HCT116 (cell line): ENCODE data around the gene ACSS1.

ENCODE experiments used
- CTCF ChIP-seq, 3 experiments: fragments of 200-600 bp in 1 of 3; sonication (generic) in 1 of 3; IDR thresholded peaks in 2 of 3; conservative IDR thresholded peaks in 1 of 3; 2 replicates each; pipeline ENCODE4 v1.5.1; 2012 to 2017; ENCODE audit warnings: low read depth in 2 of 3, low read length in 2 of 3, antibody characterized with exemption in 1 of 3, borderline replicate concordance in 1 of 3, control low read depth in 1 of 3, mild to moderate bottlenecking in 1 of 3, mixed read lengths in 1 of 3, mixed run types in 1 of 3, moderate library complexity in 1 of 3; ENCODE audit not compliant: insufficient read depth in 1 of 3
- ELF1 ChIP-seq: IDR thresholded peaks from 2 replicates; pipeline ENCODE4 v1.6.1; 2012; ENCODE audit warnings: low read depth, borderline replicate concordance
- EZH2phosphoT487 ChIP-seq: fragments of 200-600 bp; IDR thresholded peaks from 2 replicates; pipeline ENCODE4 v1.6.1; 2018; ENCODE audit warnings: antibody characterized with exemption, borderline replicate concordance
- POLR2A ChIP-seq: IDR thresholded peaks from 2 replicates; pipeline ENCODE4 v1.7.0; 2011; ENCODE audit warnings: borderline replicate concordance; ENCODE audit not compliant: insufficient read depth, insufficient read length; ENCODE audit errors: extremely low read depth
- SIN3A ChIP-seq: IDR thresholded peaks from 2 replicates; pipeline ENCODE4 v1.6.1; 2012; ENCODE audit warnings: low read depth
- TCF7L2 ChIP-seq: IDR thresholded peaks from 2 replicates; pipeline ENCODE4 v1.7.0; 2011; ENCODE audit warnings: borderline replicate concordance, inconsistent platforms; ENCODE audit not compliant: insufficient read depth, insufficient read length; ENCODE audit errors: extremely low read depth

- TF ChIP-seq CTCF (IDR thresholded peaks at IDR 0.05 in 2 of 3, conservative IDR thresholded peaks at IDR 0.05 in 1 of 3; ENCODE audit: borderline replicate concordance in 1 of 3, insufficient read depth in 1 of 3, low read depth in 2 of 3, low read length in 2 of 3), result no peak
- TF ChIP-seq TCF7L2, result no peak
- TF ChIP-seq SIN3A, result no peak
- TF ChIP-seq EZH2phosphoT487, result no peak
- TF ChIP-seq POLR2A, result no peak
- TF ChIP-seq ELF1, result no peak
These were observed 2.8 kb downstream of the ACSS1 start for GRCh38 chr20:25054995-25055629.
